K562 (cell line): ENCODE measurements around the gene PHC1. TPM values are rescaled to one million over a fixed set of nuclear protein-coding genes. Genes with fewer than 3 reads are reported as not detected.

Experiments used
- ATAC-seq: fragments of 200-7000 bp; cut with Tn5 transposase; 3 replicates; pipeline ENCODE4 v1.9.1; 2020; ENCODE audit warnings: moderate library complexity
- BruUV-seq: library from RNA; stranded (reverse); fragments of 400-500 nt; replicated peaks from 2 replicates; lab custom pipeline; 2021; lab: Mats Ljungman, UMichigan
- CTCF ChIA-PET: fragments of 300-600 bp; formaldehyde crosslinking; extraction: SDS; loops from one replicate; lab custom pipeline; 2021; ENCODE audit warnings: low intra/inter-chr PET ratio; lab: Yijun Ruan, JAX
- POLR2A ChIA-PET: fragments of 300-600, 350-650 bp; sonication (Branson Sonifier 250); formaldehyde crosslinking; extraction: SDS; loops from one replicate; lab custom pipeline; 2021; ENCODE audit warnings: antibody characterized with exemption, inconsistent platforms; lab: Yijun Ruan, JAX
- DNase-seq, 4 experiments: peaks; one replicate each; pipeline versions ENCODE4 v3.0.0 to v3.0.0-alpha.2; 2011 to 2018; ENCODE audit warnings: low spot score in 3 of 4, mixed read lengths in 3 of 4; ENCODE audit errors: extremely low read depth in 1 of 4
- FAIRE-seq: peaks from 2 replicates; lab custom pipeline; 2011; peaks lifted over from hg19 to GRCh38; lab: Jason Lieb, UNC
- H2AFZ ChIP-seq: 2 replicates; pipeline ENCODE4 v1.6.0; 2011; ENCODE audit warnings: low read depth, low read length, control low read depth, inconsistent platforms
- H3K27ac ChIP-seq: fragments of 200-600 bp; 3 replicates; pipeline ENCODE4 v1.8.0; 2011; ENCODE audit warnings: low read depth, mild to moderate bottlenecking, control low read depth, inconsistent platforms, low read length, moderate library complexity, mixed read lengths; ENCODE audit errors: extremely low read depth
- H3K27me3 ChIP-seq, 2 experiments: fragments of 300-600 bp in 1 of 2; 2 replicates in 1 of 2; 3 replicates in 1 of 2; pipeline versions ENCODE4 v1.6.0 to v1.8.0; 2011; ENCODE audit warnings: inconsistent platforms in 2 of 2, low read length in 2 of 2, mild to moderate bottlenecking in 1 of 2, mixed read lengths in 1 of 2, moderate library complexity in 1 of 2; ENCODE audit not compliant: control insufficient read depth in 2 of 2, insufficient read depth in 2 of 2
- H3K36me3 ChIP-seq: fragments of 300-600 bp; 3 replicates; pipeline ENCODE4 v1.8.0; 2011; ENCODE audit warnings: mild to moderate bottlenecking, low read length, inconsistent platforms; ENCODE audit not compliant: control insufficient read depth, insufficient read depth
- H3K4me1 ChIP-seq, 2 experiments: fragments of 200-600 bp in 1 of 2; replicated peaks in 1 of 2; 2 replicates in 1 of 2; 3 replicates in 1 of 2; pipeline versions ENCODE4 v1.5.1 to v1.8.0; 2011; ENCODE audit warnings: inconsistent platforms in 2 of 2, low read length in 2 of 2, mild to moderate bottlenecking in 1 of 2, mixed read lengths in 1 of 2, moderate library complexity in 1 of 2; ENCODE audit not compliant: control insufficient read depth in 2 of 2, insufficient read depth in 2 of 2
- H3K4me2 ChIP-seq: 2 replicates; pipeline ENCODE4 v1.6.1; 2011; ENCODE audit warnings: low read length, control low read depth, inconsistent platforms, mixed read lengths; ENCODE audit not compliant: insufficient read depth
- H3K4me3 ChIP-seq: fragments of 200-600 bp; sonication (generic), shearing (Covaris generic); 2 replicates; pipeline ENCODE4 v1.5.1; 2016; ENCODE audit warnings: control low read depth, inconsistent platforms
- H3K79me2 ChIP-seq: fragments of 200-600 bp; 3 replicates; pipeline ENCODE4 v1.8.0; 2011; ENCODE audit warnings: low read length, inconsistent platforms; ENCODE audit not compliant: control insufficient read depth, insufficient read depth
- H3K9ac ChIP-seq, 2 experiments: 2 replicates each; pipeline versions ENCODE4 v1.6.0 to v1.6.1; 2011; ENCODE audit warnings: low read depth in 2 of 2, low read length in 2 of 2, control low read depth in 1 of 2, inconsistent platforms in 1 of 2, mild to moderate bottlenecking in 1 of 2, mixed read lengths in 1 of 2; ENCODE audit not compliant: insufficient read depth in 1 of 2
- H3K9me1 ChIP-seq: one replicate; pipeline ENCODE4 v1.6.0; 2011; ENCODE audit warnings: inconsistent platforms, mild to moderate bottlenecking, low read length, moderate library complexity; ENCODE audit not compliant: control insufficient read depth, insufficient read depth
- H3K9me3 ChIP-seq: replicated peaks from 2 replicates; pipeline ENCODE4 v1.5.1; 2011; ENCODE audit warnings: low read depth, low read length, inconsistent platforms; ENCODE audit not compliant: control insufficient read depth, insufficient read depth
- H4K20me1 ChIP-seq: replicated peaks from 2 replicates; pipeline ENCODE4 v1.6.1; 2011; ENCODE audit warnings: low read length, inconsistent platforms, mixed read lengths; ENCODE audit not compliant: control insufficient read depth, insufficient read depth
- CC2D1A ChIP-seq: fragments of 450-650 bp; IDR thresholded peaks from 2 replicates; pipeline ENCODE4 v1.6.1; 2017; ENCODE audit warnings: mild to moderate bottlenecking
- EP400 ChIP-seq: fragments of 450-650 bp; IDR thresholded peaks from 2 replicates; pipeline ENCODE4 v1.6.1; 2017; ENCODE audit warnings: antibody characterized with exemption, mild to moderate bottlenecking, moderate library complexity
- ERF ChIP-seq: fragments of 450-650 bp; formaldehyde crosslinking; IDR thresholded peaks from 2 replicates; pipeline ENCODE4 v1.4.0; 2020; ENCODE audit warnings: mild to moderate bottlenecking, mixed read lengths
- ETV1 ChIP-seq: fragments of 450-650 bp; conservative IDR thresholded peaks from 2 replicates; pipeline ENCODE4 v1.6.1; 2016; ENCODE audit warnings: missing genetic modification characterization, control low read depth, low read depth, missing compliant biosample characterization
- HINFP ChIP-seq: fragments of 450-650 bp; conservative IDR thresholded peaks from 2 replicates; pipeline ENCODE4 v1.6.1; 2016; ENCODE audit warnings: missing genetic modification characterization, low read depth, mild to moderate bottlenecking, control low read depth, missing compliant biosample characterization
- IRF2 ChIP-seq: sonication (generic); formaldehyde crosslinking; IDR thresholded peaks from 2 replicates; pipeline ENCODE4 v1.8.1; 2022; ENCODE audit warnings: mild to moderate bottlenecking, missing genetic modification reagents
- KLF1 ChIP-seq: fragments of 450-650 bp; IDR thresholded peaks from 2 replicates; pipeline ENCODE4 v1.6.1; 2016; ENCODE audit warnings: missing genetic modification characterization, missing compliant biosample characterization
- MTA1 ChIP-seq: fragments of 450-650 bp; IDR thresholded peaks from 2 replicates; pipeline ENCODE4 v1.6.1; 2017; ENCODE audit warnings: borderline replicate concordance
- NR3C1 ChIP-seq: sonication (generic); formaldehyde crosslinking; IDR thresholded peaks from 2 replicates; pipeline ENCODE4 v1.8.1; 2022; ENCODE audit warnings: missing genetic modification reagents
- PRPF4 ChIP-seq: fragments of 200-400 bp; formaldehyde crosslinking; IDR thresholded peaks from one replicate; pipeline ENCODE4 v1.6.1; 2017; ENCODE audit warnings: low read length, low read depth, mild to moderate bottlenecking; ENCODE audit not compliant: insufficient read depth, poor library complexity, severe bottlenecking
- SAP30 ChIP-seq: fragments of 200-600 bp; sonication (generic); IDR thresholded peaks from 2 replicates; pipeline ENCODE4 v1.6.1; 2012; ENCODE audit warnings: borderline replicate concordance, low read depth, mild to moderate bottlenecking, moderate library complexity, low read length, control low read depth, inconsistent platforms; ENCODE audit not compliant: insufficient read depth, poor library complexity, severe bottlenecking
- THRA ChIP-seq: fragments of 450-650 bp; IDR thresholded peaks from 2 replicates; pipeline ENCODE4 v1.6.1; 2017; ENCODE audit warnings: mild to moderate bottlenecking, moderate library complexity
- ZNF133 ChIP-seq: fragments of 250-450 bp; sonication (Bioruptor Pico); IDR thresholded peaks from 2 replicates; pipeline ENCODE4 v1.4.0; 2020; ENCODE audit warnings: mild to moderate bottlenecking
- ZNF212 ChIP-seq: fragments of 450-650 bp; formaldehyde crosslinking; IDR thresholded peaks from 2 replicates; pipeline ENCODE4 v1.4.0; 2020; ENCODE audit warnings: mild to moderate bottlenecking
- in situ Hi-C: fragments of 300-500 bp; cut with MboI; formaldehyde crosslinking; loops from 4 replicates; pipeline ENCODE4 v1.15.0; 2018; ENCODE audit warnings: inconsistent platforms, mixed read lengths
- intact Hi-C: fragments of 100-400 bp; cut with micrococcal nuclease; formaldehyde crosslinking; loops from 2 replicates; pipeline ENCODE4 v1.14.2; 2022
- polyA plus RNA-seq, 8 experiments: library from polyadenylated mRNA; depleted of rRNA in 4 of 8; stranded (reverse) in 5 of 8; unstranded in 3 of 8; fragments of >200 nt; fragmentation: Nextera tagmentation in 2 of 8; fragmentation: Illumina TruSeq in 1 of 8; extraction: Ambion mirVana in 2 of 8; extraction: Trizol in 1 of 8; gene quantifications; 2 replicates each; pipeline versions ENCODE4 v1.2.1 to v1.2.3, GENCODE V29; 2011 to 2014; ENCODE audit warnings: inconsistent platforms in 1 of 8, missing spikeins in 1 of 8
- total RNA-seq, 7 experiments: library from RNA; depleted of rRNA in 6 of 7; stranded (reverse); fragments of >200 nt in 6 of 7; fragmentation: Illumina TruSeq in 2 of 7; extraction: Trizol in 2 of 7; gene quantifications; 2 replicates each; pipeline versions ENCODE4 v1.2.1 to v1.2.3, GENCODE V29; 2011 to 2021; ENCODE audit warnings: low replicate concordance in 1 of 7

Gene PHC1
- total and polyA plus RNA-seq, 9 of the 15 experiments (the other 6 are each of a cell fraction or from before 2014, with no cell fraction given): 1.9 to 13.7 (median 6.9) TPM

- POLR2A ChIA-PET: no interaction called here
- no peaks in the 10 kb centered on the region for H3K79me2 ChIP-seq
Measured at GRCh38 chr12:8894378-8894777, 19.9 kb upstream of the PHC1 start.

More at GRCh38 chr12:8894378-8894777, 19.9 kb upstream of the PHC1 start:
- Histone ChIP-seq H3K36me3 (no peaks in the 10 kb centered on the region), H3K4me3 (no peak overlapping the region), H3K27me3 (no peaks in the 10 kb centered on the region), H3K9ac (no peak overlapping the region), H3K9me1 (no peaks in the 10 kb centered on the region), H3K9me3 (no peaks in the 10 kb centered on the region), H3K4me1 (peaks cover 0 to 2% of the 10 kb centered on the region in 2 experiments; a peak in 1 of 5 replicates), H2AFZ (no peak overlapping the region), H3K4me2 (no peak overlapping the region), H3K27ac (no peak overlapping the region), H4K20me1 (no peaks in the 10 kb centered on the region)
- CTCF ChIA-PET: no interaction called here
- in situ Hi-C loops: no loop called here
- intact Hi-C loops: loop anchor here (5.0 to 10.0 kb wide), 2 partner anchors 67 to 150 kb away; no protein-coding TSS in a partner anchor
- no peak for DNase-seq
- FAIRE-seq: no peak
- no peak for ATAC-seq
- TF ChIP-seq PRPF4: no peak
- TF ChIP-seq NR3C1 (CRISPR knock-in tag): no peak
- no peak for TF ChIP-seq CC2D1A
- no peak for TF ChIP-seq KLF1 (tag)
- no peak for TF ChIP-seq THRA
- TF ChIP-seq IRF2 (CRISPR knock-in tag): no peak
- no peak for TF ChIP-seq ZNF133
- TF ChIP-seq MTA1: no peak
- no peak for TF ChIP-seq EP400
- no peak for TF ChIP-seq ERF (CRISPR knock-in tag)
- TF ChIP-seq ETV1 (tag): no peak
- no peak for TF ChIP-seq ZNF212 (CRISPR knock-in tag)
- no peak for TF ChIP-seq HINFP (tag)
- no peak for TF ChIP-seq SAP30
- BruUV-seq: no TSS peak
